A673 (cell line): ENCODE data around the gene SAMD4B. TPM values are rescaled to one million over a fixed set of nuclear protein-coding genes. Genes with fewer than 3 reads are reported as not detected.

Source experiments
- BruUV-seq: library from RNA; stranded (reverse); fragments of 400-500 nt; replicated peaks from 2 replicates; lab custom pipeline; 2021; lab: Mats Ljungman, UMichigan
- CTCF ChIA-PET: fragments of 300-600 bp; sonication (Branson Sonifier 250); formaldehyde crosslinking; loops from one replicate; lab custom pipeline; 2022; ENCODE audit warnings: antibody characterized with exemption; lab: Charles Lee
- POLR2A ChIA-PET: fragments of 300-600 bp; sonication (Branson Sonifier 250); formaldehyde crosslinking; loops from one replicate; lab custom pipeline; 2022; ENCODE audit warnings: antibody characterized with exemption; ENCODE audit not compliant: low non-redundant PET; lab: Charles Lee
- DNase-seq: peaks from one replicate; pipeline ENCODE4 v3.0.0-alpha.2; 2015; ENCODE audit warnings: low spot score
- H3K27ac ChIP-seq: fragments of 200-600 bp; sonication (generic); 2 replicates; pipeline ENCODE4 v1.5.1; 2016; ENCODE audit warnings: mixed run types, low read depth, mild to moderate bottlenecking, mixed read lengths, antibody characterized with exemption, low read length; ENCODE audit not compliant: poor library complexity, severe bottlenecking
- H3K27me3 ChIP-seq: fragments of 200-600 bp; sonication (generic); replicated peaks from 2 replicates; pipeline ENCODE4 v1.6.1; 2017; ENCODE audit warnings: mixed run types, low read depth, mild to moderate bottlenecking, mixed read lengths, antibody characterized with exemption, low read length; ENCODE audit not compliant: insufficient read depth, poor library complexity
- H3K36me3 ChIP-seq: fragments of 200-600 bp; sonication (generic); 2 replicates; pipeline ENCODE4 v1.6.1; 2016; ENCODE audit warnings: mixed run types, mild to moderate bottlenecking, mixed read lengths, antibody characterized with exemption, low read length; ENCODE audit not compliant: insufficient read depth, poor library complexity, severe bottlenecking
- H3K4me1 ChIP-seq: fragments of 200-600 bp; sonication (generic); 2 replicates; pipeline ENCODE4 v1.6.1; 2017; ENCODE audit warnings: mixed run types, mild to moderate bottlenecking, mixed read lengths, antibody characterized with exemption, low read length; ENCODE audit not compliant: insufficient read depth, poor library complexity, severe bottlenecking
- H3K4me3 ChIP-seq: fragments of 200-600 bp; sonication (generic); 2 replicates; pipeline ENCODE4 v1.5.1; 2016; ENCODE audit warnings: low read depth, mixed run types, mild to moderate bottlenecking, mixed read lengths, low read length; ENCODE audit not compliant: poor library complexity, severe bottlenecking
- H3K9me3 ChIP-seq: fragments of 200-600 bp; sonication (generic); 2 replicates; pipeline ENCODE4 v1.6.1; 2016; ENCODE audit warnings: mixed run types, low read depth, mild to moderate bottlenecking, mixed read lengths, antibody characterized with exemption, low read length; ENCODE audit not compliant: poor library complexity, severe bottlenecking
- CTCF ChIP-seq: fragments of 300-800, 200-600 bp; sonication (generic); conservative IDR thresholded peaks from 2 replicates; pipeline ENCODE4 v1.5.1; 2017; ENCODE audit warnings: low read depth, mild to moderate bottlenecking, antibody characterized with exemption, low read length, moderate library complexity, mixed read lengths
- EZH2 ChIP-seq: fragments of 200-600 bp; sonication (generic); IDR thresholded peaks from 2 replicates; pipeline ENCODE4 v1.6.1; 2017; ENCODE audit warnings: borderline replicate concordance, low read depth, mild to moderate bottlenecking, mixed read lengths, antibody characterized with exemption, low read length; ENCODE audit not compliant: poor library complexity, severe bottlenecking
- intact Hi-C: fragments of 100-400 bp; cut with micrococcal nuclease; formaldehyde crosslinking; loops from one replicate; pipeline ENCODE4 v1.10.0; 2022; ENCODE audit not compliant: unreplicated experiment
- total RNA-seq: library from RNA; stranded (reverse); gene quantifications from 2 replicates; pipeline ENCODE4 v1.2.3, GENCODE V29; 2021

SAMD4B gene
- total RNA-seq, 1 experiment from 2014 or later = 168 TPM

GRCh38 chr19:39296055-39296645, 46.1 kb upstream of the SAMD4B start, which contains the start of gene IFNL1:
Gene IFNL1 (plus strand): TSS chr19:39296407. CDS start chr19:39296422, 15 bp downstream.
- Histone ChIP-seq H3K27ac (no peak within 1 kb of the TSS), H3K4me3 (no peak within 1 kb of the TSS), H3K36me3 (no peaks in the 10 kb centered on the region), H3K9me3 (no peaks in the 10 kb centered on the region), H3K4me1 (no peaks in the 10 kb centered on the region), H3K27me3 (peaks cover 6% of the 10 kb centered on the region)
- intact Hi-C loops = no loop called here
- CTCF ChIA-PET = no interaction called here
- POLR2A ChIA-PET = no interaction called here
- BruUV-seq = no TSS peak
- TF ChIP-seq EZH2 (no peak), CTCF (no peak)
- no peak for DNase-seq

- H3K27me3 ChIP-seq = peaks cover 3% of the 10 kb centered on the region
- no peaks in the 10 kb centered on the region for H3K36me3 ChIP-seq
- no peak overlapping the region for H3K27ac ChIP-seq
- BruUV-seq = no TSS peak
- no peaks in the 10 kb centered on the region for H3K9me3 ChIP-seq
- intact Hi-C loops = no loop called here
- TF ChIP-seq CTCF (no peak), EZH2 (no peak)
- H3K4me3 ChIP-seq = no peak overlapping the region
- POLR2A ChIA-PET = interaction anchor here (0.6 kb wide), 1 partner anchor 536 kb away, joined by 3 read pairs; no protein-coding TSS in a partner anchor
- DNase-seq = no peak
- no peaks in the 10 kb centered on the region for H3K4me1 ChIP-seq
- CTCF ChIA-PET = no interaction called here
Observed at GRCh38 chr19:39296906-39297305, 45.3 kb upstream of the SAMD4B start.

GRCh38 chr19:39297931-39298634, 44.1 kb upstream of the SAMD4B start:
- TF ChIP-seq CTCF (no peak), EZH2 (no peak)
- no peaks in the 10 kb centered on the region for H3K36me3 ChIP-seq
- H3K9me3 ChIP-seq = no peaks in the 10 kb centered on the region
- H3K27me3 ChIP-seq = no peaks in the 10 kb centered on the region
- CTCF ChIA-PET = no interaction called here
- no TSS peak for BruUV-seq
- POLR2A ChIA-PET = no interaction called here
- H3K27ac ChIP-seq = no peak overlapping the region
- H3K4me3 ChIP-seq = no peak overlapping the region
- intact Hi-C loops = no loop called here
- no peaks in the 10 kb centered on the region for H3K4me1 ChIP-seq
- no peak for DNase-seq
